SK-N-SH treated with all-trans-retinoic acid at 6 μM for 48 hours (cell line): Measurements from ENCODE around the gene CCBE1.

Experiments used
- ATAC-seq: fragments of 200-7000 bp; cut with Tn5 transposase; 3 replicates; pipeline ENCODE4 v1.9.1; 2020; ENCODE audit warnings: mild to moderate bottlenecking, moderate library complexity
- ARNTL ChIP-seq: fragments of 450-650 bp; formaldehyde crosslinking; IDR thresholded peaks from 2 replicates; pipeline ENCODE4 v1.5.0; 2020; ENCODE audit warnings: low read depth, mild to moderate bottlenecking, moderate library complexity, borderline replicate concordance
- BACH2 ChIP-seq: fragments of 250-450 bp; sonication (Bioruptor Pico); IDR thresholded peaks from 2 replicates; pipeline ENCODE4 v1.9.0; 2021; ENCODE audit warnings: mild to moderate bottlenecking, borderline replicate concordance
- ESRRG ChIP-seq: fragments of 250-450 bp; sonication (Bioruptor Pico); IDR thresholded peaks from 2 replicates; pipeline ENCODE4 v1.6.1; 2021; ENCODE audit warnings: mild to moderate bottlenecking
- ISL1 ChIP-seq: fragments of 250-450 bp; sonication (Bioruptor Pico); IDR thresholded peaks from 2 replicates; pipeline ENCODE4 v2.1.2; 2022; ENCODE audit warnings: mild to moderate bottlenecking, moderate library complexity
- PPARA ChIP-seq: fragments of 250-450 bp; sonication (Bioruptor Pico); IDR thresholded peaks from 2 replicates; pipeline ENCODE4 v1.5.0; 2020; ENCODE audit warnings: mild to moderate bottlenecking, borderline replicate concordance
- RARB ChIP-seq: fragments of 250-450 bp; sonication (Bioruptor Pico); IDR thresholded peaks from 2 replicates; pipeline ENCODE4 v1.8.0; 2021; ENCODE audit warnings: mild to moderate bottlenecking, moderate library complexity
- SNAI2 ChIP-seq: fragments of 250-450 bp; sonication (Bioruptor Pico); IDR thresholded peaks from 2 replicates; pipeline ENCODE4 v1.5.0; 2020; ENCODE audit warnings: mild to moderate bottlenecking, moderate library complexity
- TCF4 ChIP-seq: fragments of 250-450 bp; sonication (Bioruptor Pico); IDR thresholded peaks from 2 replicates; pipeline ENCODE4 v1.8.0; 2021; ENCODE audit warnings: mild to moderate bottlenecking, moderate library complexity, borderline replicate concordance
- TOX ChIP-seq: fragments of 250-450 bp; sonication (Bioruptor Pico); IDR thresholded peaks from 2 replicates; pipeline ENCODE4 v1.8.0; 2021; ENCODE audit warnings: mild to moderate bottlenecking, moderate library complexity, borderline replicate concordance
- ZC3H10 ChIP-seq: fragments of 250-450 bp; sonication (Bioruptor Pico); IDR thresholded peaks from 2 replicates; pipeline ENCODE4 v1.5.1; 2021; ENCODE audit warnings: mild to moderate bottlenecking, moderate library complexity
- ZFP3 ChIP-seq: fragments of 250-450 bp; sonication (Bioruptor Pico); IDR thresholded peaks from 2 replicates; pipeline ENCODE4 v1.5.0; 2020; ENCODE audit warnings: mild to moderate bottlenecking, moderate library complexity
- ZFP30 ChIP-seq: fragments of 450-650 bp; formaldehyde crosslinking; IDR thresholded peaks from 2 replicates; pipeline ENCODE4 v1.5.0; 2022; ENCODE audit warnings: mild to moderate bottlenecking, moderate library complexity
- ZNF565 ChIP-seq: fragments of 450-650 bp; formaldehyde crosslinking; conservative IDR thresholded peaks from 2 replicates; pipeline ENCODE4 v1.5.0; 2020; ENCODE audit warnings: low read depth, mild to moderate bottlenecking, moderate library complexity
- ZNF70 ChIP-seq: fragments of 450-650 bp; formaldehyde crosslinking; IDR thresholded peaks from 2 replicates; pipeline ENCODE4 v1.5.0; 2020; ENCODE audit warnings: mild to moderate bottlenecking, moderate library complexity
- ZNF8 ChIP-seq: fragments of 450-650 bp; formaldehyde crosslinking; IDR thresholded peaks from 2 replicates; pipeline ENCODE4 v1.5.0; 2020; ENCODE audit warnings: mild to moderate bottlenecking, moderate library complexity
- TF ChIP-seq, protein P1 (sequence below): fragments of 250-450 bp; sonication (Bioruptor Pico); IDR thresholded peaks from 2 replicates; pipeline ENCODE4 v1.8.0; 2020; ENCODE audit warnings: mild to moderate bottlenecking, moderate library complexity, borderline replicate concordance
- TF ChIP-seq, protein P2 (sequence below): fragments of 250-450 bp; sonication (Bioruptor Pico); IDR thresholded peaks from 2 replicates; pipeline ENCODE4 v1.5.0; 2020; ENCODE audit warnings: mild to moderate bottlenecking, moderate library complexity
- TF ChIP-seq, protein P3 (sequence below): fragments of 250-450 bp; sonication (Bioruptor Pico); IDR thresholded peaks from 2 replicates; pipeline ENCODE4 v1.5.1; 2021; ENCODE audit warnings: mild to moderate bottlenecking, moderate library complexity

The CCBE1 gene

DNA sequence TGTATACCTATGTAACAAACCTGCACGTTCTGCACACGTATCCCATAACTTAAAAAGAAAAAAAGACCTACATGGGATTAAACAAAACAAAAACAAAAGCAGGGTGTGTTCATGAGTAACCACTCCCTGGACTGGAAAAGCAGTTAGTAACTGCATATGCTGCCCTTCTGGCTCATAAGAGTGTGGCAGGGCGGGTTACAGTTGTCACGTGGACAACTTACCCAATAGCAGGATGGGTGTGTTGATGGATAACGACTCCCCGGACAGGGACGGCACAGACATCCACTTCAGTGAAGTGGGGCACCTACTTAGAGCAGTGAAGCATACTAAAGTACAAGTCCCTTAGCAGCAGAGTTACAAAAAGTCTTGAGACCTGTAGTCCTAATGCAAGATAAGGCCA lies 136.7 kb downstream of the CCBE1 start:
- TF ChIP-seq ZNF565: no peak
- TF ChIP-seq ARNTL (CRISPR knock-in tag): no peak
- no peak for TF ChIP-seq TOX
- TF ChIP-seq, protein P1, sequence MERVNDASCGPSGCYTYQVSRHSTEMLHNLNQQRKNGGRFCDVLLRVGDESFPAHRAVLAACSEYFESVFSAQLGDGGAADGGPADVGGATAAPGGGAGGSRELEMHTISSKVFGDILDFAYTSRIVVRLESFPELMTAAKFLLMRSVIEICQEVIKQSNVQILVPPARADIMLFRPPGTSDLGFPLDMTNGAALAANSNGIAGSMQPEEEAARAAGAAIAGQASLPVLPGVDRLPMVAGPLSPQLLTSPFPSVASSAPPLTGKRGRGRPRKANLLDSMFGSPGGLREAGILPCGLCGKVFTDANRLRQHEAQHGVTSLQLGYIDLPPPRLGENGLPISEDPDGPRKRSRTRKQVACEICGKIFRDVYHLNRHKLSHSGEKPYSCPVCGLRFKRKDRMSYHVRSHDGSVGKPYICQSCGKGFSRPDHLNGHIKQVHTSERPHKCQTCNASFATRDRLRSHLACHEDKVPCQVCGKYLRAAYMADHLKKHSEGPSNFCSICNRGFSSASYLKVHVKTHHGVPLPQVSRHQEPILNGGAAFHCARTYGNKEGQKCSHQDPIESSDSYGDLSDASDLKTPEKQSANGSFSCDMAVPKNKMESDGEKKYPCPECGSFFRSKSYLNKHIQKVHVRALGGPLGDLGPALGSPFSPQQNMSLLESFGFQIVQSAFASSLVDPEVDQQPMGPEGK (CRISPR knock-in tag): no peak
- TF ChIP-seq, protein P2, sequence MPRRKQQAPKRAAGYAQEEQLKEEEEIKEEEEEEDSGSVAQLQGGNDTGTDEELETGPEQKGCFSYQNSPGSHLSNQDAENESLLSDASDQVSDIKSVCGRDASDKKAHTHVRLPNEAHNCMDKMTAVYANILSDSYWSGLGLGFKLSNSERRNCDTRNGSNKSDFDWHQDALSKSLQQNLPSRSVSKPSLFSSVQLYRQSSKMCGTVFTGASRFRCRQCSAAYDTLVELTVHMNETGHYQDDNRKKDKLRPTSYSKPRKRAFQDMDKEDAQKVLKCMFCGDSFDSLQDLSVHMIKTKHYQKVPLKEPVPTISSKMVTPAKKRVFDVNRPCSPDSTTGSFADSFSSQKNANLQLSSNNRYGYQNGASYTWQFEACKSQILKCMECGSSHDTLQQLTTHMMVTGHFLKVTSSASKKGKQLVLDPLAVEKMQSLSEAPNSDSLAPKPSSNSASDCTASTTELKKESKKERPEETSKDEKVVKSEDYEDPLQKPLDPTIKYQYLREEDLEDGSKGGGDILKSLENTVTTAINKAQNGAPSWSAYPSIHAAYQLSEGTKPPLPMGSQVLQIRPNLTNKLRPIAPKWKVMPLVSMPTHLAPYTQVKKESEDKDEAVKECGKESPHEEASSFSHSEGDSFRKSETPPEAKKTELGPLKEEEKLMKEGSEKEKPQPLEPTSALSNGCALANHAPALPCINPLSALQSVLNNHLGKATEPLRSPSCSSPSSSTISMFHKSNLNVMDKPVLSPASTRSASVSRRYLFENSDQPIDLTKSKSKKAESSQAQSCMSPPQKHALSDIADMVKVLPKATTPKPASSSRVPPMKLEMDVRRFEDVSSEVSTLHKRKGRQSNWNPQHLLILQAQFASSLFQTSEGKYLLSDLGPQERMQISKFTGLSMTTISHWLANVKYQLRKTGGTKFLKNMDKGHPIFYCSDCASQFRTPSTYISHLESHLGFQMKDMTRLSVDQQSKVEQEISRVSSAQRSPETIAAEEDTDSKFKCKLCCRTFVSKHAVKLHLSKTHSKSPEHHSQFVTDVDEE: no peak
- no peak for TF ChIP-seq ZNF8 (CRISPR knock-in tag)
- no peak for TF ChIP-seq PPARA (CRISPR knock-in tag)
- TF ChIP-seq ISL1 (CRISPR knock-in tag): no peak
- TF ChIP-seq ZFP3 (CRISPR knock-in tag): no peak
- TF ChIP-seq SNAI2 (CRISPR knock-in tag): no peak
- TF ChIP-seq ZC3H10: no peak
- no peak for TF ChIP-seq ESRRG (CRISPR knock-in tag)
- no peak for TF ChIP-seq ZNF70 (CRISPR knock-in tag)
- no peak for ATAC-seq

DNA sequence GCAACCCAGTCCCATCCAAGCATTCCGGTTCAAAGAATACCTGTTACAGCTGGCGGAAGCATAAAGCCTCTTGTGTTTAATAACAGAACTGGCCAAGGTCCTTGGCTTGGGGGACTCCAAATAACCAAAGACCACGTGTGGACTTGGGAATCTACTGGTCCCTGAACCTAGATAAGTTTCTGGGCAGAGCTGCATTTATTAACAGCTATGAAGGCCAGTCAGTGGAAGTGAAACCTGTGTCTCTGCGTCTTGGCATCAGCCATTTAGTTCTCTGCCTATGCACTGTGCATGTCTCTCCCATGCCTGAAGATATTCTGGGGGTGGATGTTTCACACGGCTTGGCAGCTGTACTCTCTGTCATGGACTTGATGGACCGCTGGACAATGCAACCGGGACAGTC lies 137.7 kb downstream of the CCBE1 start:
- TF ChIP-seq RARB (CRISPR knock-in tag) (no peak), ARNTL (CRISPR knock-in tag) (no peak), ZFP30 (CRISPR knock-in tag) (no peak), BACH2 (CRISPR knock-in tag) (no peak), ISL1 (CRISPR knock-in tag) (no peak)
- TF ChIP-seq, protein P1 (CRISPR knock-in tag): no peak
- TF ChIP-seq, protein P3, sequence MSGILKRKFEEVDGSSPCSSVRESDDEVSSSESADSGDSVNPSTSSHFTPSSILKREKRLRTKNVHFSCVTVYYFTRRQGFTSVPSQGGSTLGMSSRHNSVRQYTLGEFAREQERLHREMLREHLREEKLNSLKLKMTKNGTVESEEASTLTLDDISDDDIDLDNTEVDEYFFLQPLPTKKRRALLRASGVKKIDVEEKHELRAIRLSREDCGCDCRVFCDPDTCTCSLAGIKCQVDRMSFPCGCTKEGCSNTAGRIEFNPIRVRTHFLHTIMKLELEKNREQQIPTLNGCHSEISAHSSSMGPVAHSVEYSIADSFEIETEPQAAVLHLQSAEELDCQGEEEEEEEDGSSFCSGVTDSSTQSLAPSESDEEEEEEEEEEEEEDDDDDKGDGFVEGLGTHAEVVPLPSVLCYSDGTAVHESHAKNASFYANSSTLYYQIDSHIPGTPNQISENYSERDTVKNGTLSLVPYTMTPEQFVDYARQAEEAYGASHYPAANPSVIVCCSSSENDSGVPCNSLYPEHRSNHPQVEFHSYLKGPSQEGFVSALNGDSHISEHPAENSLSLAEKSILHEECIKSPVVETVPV (CRISPR knock-in tag): no peak
- ATAC-seq: no peak

DNA sequence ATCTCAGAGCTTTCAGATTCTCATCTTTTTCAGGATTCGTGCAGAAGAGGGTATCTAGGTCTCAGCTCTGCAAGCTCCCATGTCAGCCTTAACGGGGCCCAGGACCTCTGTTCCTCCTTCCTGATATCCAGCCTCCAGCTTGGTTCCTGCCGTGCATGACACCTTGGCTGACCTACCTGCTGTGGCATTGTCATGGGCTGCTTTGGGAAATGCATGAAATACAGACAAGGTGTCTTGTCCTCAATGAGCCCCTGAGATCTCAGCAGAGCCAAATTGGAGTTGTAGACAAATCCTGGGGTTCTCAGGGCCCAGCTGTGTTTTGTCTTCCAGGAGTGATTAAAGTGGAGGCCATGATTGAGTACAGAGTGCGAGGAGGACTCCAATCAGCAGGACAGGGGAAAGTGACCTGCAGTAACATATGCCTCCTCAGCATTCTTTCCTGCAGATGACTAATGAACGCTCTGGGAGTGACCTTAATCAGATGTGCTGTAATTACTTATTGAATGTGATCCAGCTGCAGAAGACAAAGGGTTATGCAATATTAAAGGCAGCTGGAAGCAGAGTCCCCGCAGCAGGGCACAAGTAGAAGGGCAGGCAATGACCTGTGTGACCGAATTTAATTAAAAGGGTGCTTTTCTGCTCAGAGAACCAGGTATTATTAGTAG lies 141.1 kb downstream of the CCBE1 start:
- ATAC-seq: no peak; the same call in 2 of the 3 replicates
- TF ChIP-seq TCF4 (CRISPR knock-in tag) (peak; percentile 91), ISL1 (CRISPR knock-in tag) (no peak), SNAI2 (CRISPR knock-in tag) (0 out of 2 replicates have a peak, but pooled peaks have one; percentile 9)
- TF ChIP-seq, protein P2: peak; percentile 86; the same call in 1 of the 2 replicates
